ENCODE data around the gene ACTRT2.

The ACTRT2 gene

DNA sequence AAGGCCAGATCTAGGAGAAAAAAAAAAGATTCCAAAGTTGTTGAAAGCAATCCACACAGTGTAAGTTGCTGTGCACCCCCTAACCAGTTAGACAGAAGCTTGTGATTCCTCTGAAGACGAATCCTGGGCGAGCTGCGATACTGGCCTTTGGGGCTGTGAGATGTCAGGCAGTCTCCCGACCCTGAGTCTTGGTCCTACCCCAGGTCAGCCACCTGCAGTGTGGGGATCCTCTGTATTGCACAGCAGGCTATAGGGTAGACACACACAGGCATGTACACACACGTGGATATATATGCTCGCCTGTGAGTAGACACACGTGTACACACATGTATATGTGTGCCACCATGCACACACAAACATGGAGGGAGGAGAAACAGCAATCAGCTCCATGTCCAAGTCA lies 12.9 kb downstream of the ACTRT2 start:
- no peak for DNase-seq

DNA sequence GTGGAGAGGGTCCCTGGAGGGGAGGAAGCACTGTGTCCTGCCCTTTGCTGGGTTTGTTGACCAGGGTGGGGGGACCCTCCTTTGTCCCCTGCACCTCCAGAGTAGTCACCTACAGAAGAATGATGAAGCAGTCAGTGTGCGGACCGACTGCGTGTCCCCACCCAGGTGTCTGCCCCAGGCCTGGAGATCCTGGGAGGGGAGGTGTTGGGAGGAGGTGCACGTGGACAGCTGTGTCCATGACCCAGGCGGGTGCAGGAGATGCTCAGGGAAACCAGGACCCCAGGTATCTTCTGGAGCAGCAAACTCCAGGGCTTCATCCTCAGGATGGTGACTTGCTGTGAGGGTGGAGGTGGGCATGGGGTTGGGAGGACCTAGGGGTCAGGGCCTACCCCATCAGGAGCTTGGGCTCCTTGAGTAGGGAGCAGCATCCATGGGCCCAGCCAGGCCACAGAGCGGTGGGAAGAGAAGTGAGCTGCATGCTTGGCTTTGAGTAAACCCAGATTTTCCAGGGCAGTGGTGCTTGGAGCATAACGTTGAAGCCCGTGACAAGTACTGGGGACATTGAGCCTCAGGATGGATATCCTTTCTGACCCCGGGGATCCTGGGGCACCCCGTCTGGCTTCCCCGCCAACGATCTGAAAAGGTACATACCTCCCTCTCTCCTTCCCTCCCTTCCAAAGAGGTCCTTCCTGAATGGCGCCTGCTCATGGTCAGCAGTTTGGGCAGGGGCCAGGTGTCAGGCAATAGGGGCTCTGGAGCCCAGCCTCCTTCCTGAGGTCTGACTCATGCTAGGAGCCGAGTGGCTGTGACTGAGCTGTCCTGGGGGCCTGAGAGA lies 13.7 kb downstream of the ACTRT2 start:
- DNase-seq: no peak

GRCh38 chr1:3035563-3036446 lies 14.5 kb downstream of the ACTRT2 start:
- DNase-seq: no peak

DNA sequence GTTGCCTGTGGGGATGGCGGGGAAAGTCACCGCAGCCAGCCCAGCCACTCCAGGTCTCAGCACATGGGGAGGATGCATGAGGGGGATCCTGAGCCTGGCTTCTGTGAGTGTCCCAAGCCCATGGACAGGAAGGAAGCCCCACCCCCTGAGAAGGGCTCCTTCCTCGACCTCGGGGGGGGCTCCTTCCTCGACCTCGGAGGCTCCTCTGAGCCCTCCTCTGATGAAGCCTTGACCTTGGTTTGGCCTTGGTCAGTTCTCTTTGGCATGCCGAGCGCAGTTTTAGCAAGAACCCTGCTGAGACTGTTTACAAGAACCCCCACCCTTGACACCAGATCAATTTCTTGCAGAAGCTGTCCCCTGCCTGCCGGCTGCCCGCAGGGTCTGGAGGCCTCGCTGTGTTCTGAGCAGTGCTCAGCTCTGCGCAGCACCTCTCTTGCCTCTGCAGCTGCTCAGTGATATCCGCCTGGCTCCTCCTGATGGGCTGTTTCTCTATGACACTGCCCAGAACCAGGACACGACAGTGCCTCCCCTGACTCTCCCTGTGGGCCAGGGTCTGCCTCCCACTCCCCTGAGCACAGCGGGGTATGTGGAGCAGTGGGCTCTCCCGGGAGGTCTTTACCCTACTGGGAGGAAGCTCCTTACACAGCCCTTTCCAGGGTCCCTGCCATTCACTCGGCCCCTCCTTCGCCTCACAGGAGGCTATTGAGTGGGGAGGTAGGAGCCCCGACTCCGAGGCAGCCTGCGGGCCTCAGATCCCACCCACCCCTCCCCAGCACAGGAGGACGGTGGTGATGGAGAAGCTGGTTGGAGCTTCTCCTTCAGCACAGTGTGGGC lies 15.4 kb downstream of the ACTRT2 start:
- DNase-seq: no peak

DNA sequence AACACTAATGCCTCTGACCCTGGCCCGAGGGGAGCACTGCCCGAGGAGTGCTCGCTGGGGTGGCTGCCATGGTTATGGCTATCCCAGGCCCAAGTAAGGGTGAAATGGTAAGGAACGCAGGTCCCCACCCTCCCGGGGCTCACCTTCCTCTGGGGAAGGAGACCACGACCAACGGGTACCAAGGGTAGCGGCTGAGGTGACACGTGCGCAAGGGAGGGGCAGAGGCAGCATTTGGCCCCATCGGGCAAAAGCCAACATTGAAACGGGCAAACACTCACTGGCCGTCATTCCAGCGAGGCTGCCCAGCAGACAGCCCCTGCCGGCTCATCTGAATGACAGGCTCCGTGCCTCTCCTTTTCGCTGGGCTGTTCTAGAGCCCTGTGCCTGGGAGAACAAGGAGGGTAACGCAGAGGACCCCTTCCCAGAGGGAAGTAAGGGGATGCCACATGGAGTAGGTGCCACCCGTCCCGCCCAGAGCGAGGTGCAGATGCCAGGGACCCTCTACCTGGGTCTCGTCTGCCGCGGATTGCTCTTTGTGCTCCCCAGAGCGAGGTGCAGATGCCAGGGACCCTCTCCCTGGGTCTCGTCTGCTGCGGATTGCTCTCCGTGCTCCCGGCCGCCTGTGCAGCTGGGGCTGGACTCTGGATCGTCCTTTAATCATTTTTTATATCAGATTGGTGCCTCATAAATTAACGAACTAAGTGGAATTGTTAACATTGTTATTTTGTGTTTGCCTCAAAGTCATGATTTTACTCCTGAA lies 16.2 kb downstream of the ACTRT2 start:
- DNase-seq: no peak

DNA sequence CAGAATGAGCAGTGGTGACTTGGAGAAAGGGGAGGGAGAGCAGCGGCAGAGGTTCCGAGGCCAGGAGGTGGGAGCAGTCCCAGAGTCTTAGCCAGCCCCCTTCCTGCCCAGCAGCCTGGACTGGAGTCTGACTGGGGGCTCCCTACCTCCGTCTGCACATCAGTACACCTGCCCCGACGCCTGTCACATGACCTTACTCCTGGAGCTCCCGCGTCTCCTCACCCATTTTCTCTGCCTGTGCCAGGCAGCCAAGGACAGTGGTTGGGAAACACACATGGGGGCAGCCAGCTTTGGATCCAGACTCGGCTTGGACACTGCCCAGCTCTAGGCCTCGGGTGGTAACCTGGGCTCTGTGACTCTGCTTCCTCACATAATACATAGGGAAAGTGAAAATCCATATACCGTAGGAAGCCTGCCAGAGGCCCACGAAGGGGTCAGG lies 16.9 kb downstream of the ACTRT2 start:
- no peak for DNase-seq

GRCh38 chr1:3038571-3039181 lies 17.4 kb downstream of the ACTRT2 start:
- DNase-seq: no peak

- no peak for DNase-seq
Observed at GRCh38 chr1:3040004-3040403, 18.7 kb downstream of the ACTRT2 start.

DNA sequence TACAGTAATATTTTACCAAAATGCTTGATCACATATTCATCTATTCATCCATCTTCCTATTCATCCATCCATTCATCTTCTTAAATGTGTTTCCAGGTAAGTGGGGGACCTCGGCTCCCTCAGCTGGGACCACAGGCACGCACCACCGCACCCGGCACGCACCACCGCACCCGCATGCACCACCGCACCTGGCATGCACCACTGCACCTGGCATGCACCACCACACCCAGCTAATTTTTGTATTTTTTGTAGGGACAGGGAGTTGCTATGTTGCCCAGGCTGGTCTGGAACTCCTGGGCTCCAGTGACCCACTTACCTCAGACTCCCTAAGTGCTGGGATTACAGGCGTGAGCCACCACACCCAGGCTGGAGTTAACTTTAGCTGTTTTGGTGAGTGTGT lies 21.2 kb downstream of the ACTRT2 start:
- no peak for DNase-seq

- DNase-seq: no peak
Observed at GRCh38 chr1:3049164-3049563, 27.9 kb downstream of the ACTRT2 start.

DNA sequence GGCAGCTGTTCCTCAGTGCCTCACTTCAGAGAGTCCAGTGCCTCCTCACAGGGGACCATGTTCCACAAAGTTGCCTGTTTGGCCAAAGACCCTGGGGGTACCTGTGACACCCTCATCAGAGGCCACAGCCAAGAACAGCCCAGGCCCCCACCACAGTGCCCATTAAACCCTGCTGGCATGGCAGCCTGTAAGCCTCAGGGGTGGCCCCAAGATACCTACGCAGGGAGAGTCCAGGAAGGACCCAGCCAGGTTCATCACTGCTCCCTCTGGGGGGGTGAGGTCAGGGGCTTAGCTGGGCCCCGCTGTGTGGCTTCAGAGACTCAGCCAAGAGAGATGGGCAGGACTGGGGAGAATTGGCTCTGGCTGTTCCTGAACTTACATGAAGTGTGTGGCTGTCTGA lies 28.6 kb downstream of the ACTRT2 start:
- no peak for DNase-seq

DNA sequence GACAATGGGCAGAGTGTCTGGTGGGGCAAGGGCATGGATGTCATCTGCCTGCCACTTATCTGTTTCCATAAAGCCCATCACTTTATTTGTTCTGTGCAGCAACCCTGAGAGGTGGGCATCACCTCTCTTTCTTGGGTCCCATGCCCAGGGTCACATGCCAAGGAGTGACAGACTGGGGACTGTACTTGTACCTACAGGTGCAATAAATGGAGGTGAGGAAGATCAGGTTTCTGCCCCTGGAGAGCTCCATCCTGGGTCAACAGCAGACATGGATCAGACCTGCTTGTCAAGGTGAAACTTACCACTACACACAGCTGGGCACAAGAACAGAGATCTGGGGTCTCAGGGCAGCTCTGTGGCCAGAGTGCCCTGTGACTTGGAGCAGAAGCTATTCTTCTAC lies 29.3 kb downstream of the ACTRT2 start:
- no peak for DNase-seq

DNA sequence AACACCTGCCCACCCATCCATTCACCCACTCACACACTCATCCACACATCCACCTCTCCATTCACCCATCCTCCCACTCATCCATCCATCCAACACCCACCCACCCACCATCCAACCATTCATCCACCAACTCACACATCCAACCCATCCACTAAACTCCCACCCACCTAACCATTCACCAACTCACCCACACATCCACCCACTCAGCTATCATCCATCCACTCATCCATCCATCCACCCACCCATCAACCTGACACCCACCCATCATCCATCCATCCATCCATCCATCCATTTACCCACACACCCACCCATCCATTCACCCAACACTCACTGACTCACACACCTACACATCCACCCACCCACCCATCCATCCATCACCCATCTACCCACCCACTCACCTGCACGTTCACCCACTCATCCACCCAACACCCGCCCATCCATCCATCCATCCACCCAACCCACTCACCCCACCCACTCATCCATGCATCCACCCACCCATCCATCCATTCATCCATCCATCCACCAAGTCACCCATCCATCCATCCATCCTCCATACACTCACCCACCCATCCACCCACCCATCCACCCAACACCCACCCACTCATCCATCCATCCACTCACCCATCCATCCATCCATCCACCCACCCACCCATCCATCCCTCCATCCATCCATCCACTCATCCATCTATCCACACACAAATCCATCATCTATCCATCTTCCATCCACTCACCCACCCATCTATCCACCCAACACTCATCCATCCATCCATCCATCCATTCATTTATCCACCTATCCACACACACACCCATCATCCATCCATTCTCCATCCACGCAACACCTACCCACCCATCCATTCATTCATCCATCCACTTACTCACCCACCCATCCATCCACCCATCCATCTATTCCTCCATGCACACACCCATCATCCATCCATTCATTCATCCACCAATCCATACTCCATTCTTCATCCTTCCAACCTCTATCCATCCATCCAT lies 30.3 kb downstream of the ACTRT2 start:
- DNase-seq: no peak

GRCh38 chr1:3052501-3052900 lies 31.2 kb downstream of the ACTRT2 start:
- DNase-seq: no peak

DNA sequence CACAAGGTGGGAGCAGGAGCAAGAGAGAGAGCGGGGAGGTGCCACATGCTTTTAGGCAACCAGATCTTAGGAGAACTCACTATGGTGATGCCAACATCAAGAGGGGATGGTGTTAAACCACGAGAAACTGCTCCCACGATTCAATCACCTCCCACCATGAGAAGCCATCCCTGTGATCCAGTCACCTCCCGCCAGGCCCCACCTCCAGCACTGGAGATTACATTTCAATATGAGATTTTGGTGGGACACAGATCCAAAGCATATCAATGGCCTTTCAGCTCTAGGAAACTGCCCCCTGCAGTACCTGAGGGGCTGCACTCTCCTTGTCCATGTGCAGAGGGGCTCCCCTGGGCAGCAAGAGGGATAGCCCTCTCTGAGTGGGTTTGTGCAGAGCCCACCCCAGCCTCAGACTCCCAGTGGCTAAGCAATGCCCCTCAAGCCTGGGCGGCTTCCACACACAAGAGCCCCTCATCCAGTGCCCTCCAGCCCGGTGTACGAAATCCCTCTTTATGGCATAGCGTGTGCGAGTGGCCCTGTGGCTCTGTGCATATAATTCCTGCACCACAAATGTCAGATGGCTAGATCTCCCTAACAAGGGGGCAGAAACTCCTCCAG lies 32.2 kb downstream of the ACTRT2 start:
- no peak for DNase-seq

DNA sequence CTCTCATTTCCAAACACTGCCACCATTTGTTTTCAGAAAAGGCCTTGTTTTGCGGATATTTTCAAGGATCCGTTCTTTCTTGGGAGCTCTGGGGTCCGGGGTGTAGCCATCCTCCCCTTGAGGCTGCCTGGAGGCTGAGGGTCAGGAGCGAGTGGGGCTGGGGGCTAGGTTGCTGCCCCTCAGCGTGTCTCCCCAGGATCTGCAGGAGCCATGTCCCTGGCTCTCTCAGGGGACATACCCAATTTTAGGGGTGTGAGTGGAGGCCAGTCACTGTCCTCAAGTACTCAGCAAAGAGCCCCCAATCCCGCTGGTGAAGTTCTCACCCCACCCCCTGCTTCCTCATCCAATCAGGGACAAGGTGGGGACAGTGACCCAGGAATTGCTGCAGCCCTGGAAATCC lies 32.7 kb downstream of the ACTRT2 start:
- DNase-seq: no peak

- no peak for DNase-seq
Observed at GRCh38 chr1:3054474-3054873, 33.2 kb downstream of the ACTRT2 start.

DNA sequence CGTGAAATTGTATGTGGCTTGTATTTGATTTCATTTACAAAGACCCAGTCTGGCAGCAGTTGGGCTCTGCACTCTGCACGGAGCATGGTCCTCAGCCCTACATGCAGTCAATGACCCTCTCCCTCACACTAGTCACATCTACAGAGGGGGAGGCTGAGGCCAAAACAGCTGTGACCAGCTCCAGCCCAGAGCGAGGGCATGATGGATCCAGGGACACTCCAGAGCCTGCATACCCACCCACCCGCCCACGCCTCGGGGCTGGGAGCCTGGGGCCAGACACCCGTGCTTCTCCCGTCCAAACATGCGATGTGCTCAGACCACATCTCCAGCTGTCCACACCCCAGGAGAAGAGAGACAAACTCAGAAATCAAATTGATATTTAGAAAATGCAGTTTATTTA lies 33.8 kb downstream of the ACTRT2 start:
- DNase-seq: no peak

- no peak for DNase-seq
Observed at GRCh38 chr1:3056641-3057040, 35.4 kb downstream of the ACTRT2 start.

All from activated gamma-delta T cell treated with Interleukin-2 at 50 U/mL for 16 hours (primary cell).